Hepatocyte (in vitro differentiated cells): ENCODE measurements around the gene IKZF1. TPM values are rescaled to one million over a fixed set of nuclear protein-coding genes. Genes with fewer than 3 reads are reported as not detected.

Source experiments
- DNase-seq: peaks from one replicate; pipeline ENCODE4 v3.0.0-alpha.2; 2016; ENCODE audit warnings: low spot score
- H2AFZ ChIP-seq: fragments of 200-600 bp; sonication (generic); 2 replicates; pipeline ENCODE4 v1.6.0; 2016; ENCODE audit warnings: antibody characterized with exemption, mild to moderate bottlenecking
- H3K27ac ChIP-seq: fragments of 200-600 bp; sonication (generic); 2 replicates; pipeline ENCODE4 v1.5.1; 2016; ENCODE audit warnings: mild to moderate bottlenecking
- H3K27me3 ChIP-seq: fragments of 200-600 bp; sonication (generic); 2 replicates; pipeline ENCODE4 v1.6.1; 2016
- H3K36me3 ChIP-seq: fragments of 200-600 bp; sonication (generic); replicated peaks from 2 replicates; pipeline ENCODE4 v1.5.1; 2016; ENCODE audit warnings: low read depth; ENCODE audit not compliant: insufficient read depth
- H3K4me1 ChIP-seq: fragments of 200-600 bp; sonication (generic); 2 replicates; pipeline ENCODE4 v1.5.1; 2016; ENCODE audit warnings: mild to moderate bottlenecking, moderate library complexity; ENCODE audit not compliant: insufficient read depth
- H3K4me2 ChIP-seq: fragments of 200-600 bp; sonication (generic); 2 replicates; pipeline ENCODE4 v1.6.0; 2016
- H3K4me3 ChIP-seq: fragments of 200-600 bp; sonication (generic); 2 replicates; pipeline ENCODE4 v1.5.1; 2016; ENCODE audit warnings: mild to moderate bottlenecking
- H3K79me2 ChIP-seq: fragments of 200-600 bp; sonication (generic); 2 replicates; pipeline ENCODE4 v1.6.0; 2017; ENCODE audit warnings: mild to moderate bottlenecking
- H3K9me2 ChIP-seq: fragments of 200-600 bp; sonication (generic); replicated peaks from 2 replicates; pipeline ENCODE4 v1.6.0; 2017; ENCODE audit warnings: mild to moderate bottlenecking; ENCODE audit not compliant: insufficient read depth
- H3K9me3 ChIP-seq: fragments of 200-600 bp; sonication (generic); 2 replicates; pipeline ENCODE4 v1.5.1; 2016; ENCODE audit warnings: low read depth, mild to moderate bottlenecking
- H4K20me1 ChIP-seq: fragments of 200-600 bp; sonication (generic); 2 replicates; pipeline ENCODE4 v1.6.0; 2016; ENCODE audit warnings: mild to moderate bottlenecking; ENCODE audit not compliant: insufficient read depth, poor library complexity, severe bottlenecking
- CTCF ChIP-seq: fragments of 200-600 bp; sonication (generic); IDR thresholded peaks from 2 replicates; pipeline ENCODE4 v1.5.1; 2016; ENCODE audit warnings: antibody characterized with exemption, mild to moderate bottlenecking; ENCODE audit not compliant: poor library complexity
- EZH2 ChIP-seq: fragments of 200-600 bp; sonication (generic); IDR thresholded peaks from 2 replicates; pipeline ENCODE4 v1.6.1; 2016; ENCODE audit warnings: antibody characterized with exemption, mild to moderate bottlenecking, borderline replicate concordance
- EZH2phosphoT487 ChIP-seq: fragments of 200-600 bp; sonication (generic); IDR thresholded peaks from one replicate; pipeline ENCODE4 v1.6.1; 2018; ENCODE audit warnings: antibody characterized with exemption, mild to moderate bottlenecking, low read depth, moderate library complexity; ENCODE audit not compliant: unreplicated experiment, severe bottlenecking
- WGBS: methylation state at CpG from one replicate; pipeline ENCODE4 v1.1.6; 2016; ENCODE audit warnings: low lambda C conversion rate; ENCODE audit errors: missing lambda C conversion rate; 5-methylcytosine and 5-hydroxymethylcytosine counted together
- polyA plus RNA-seq: library from polyadenylated mRNA; unstranded; fragments of >200 nt; fragmentation: Nextera tagmentation; extraction: Ambion mirVana; gene quantifications from 2 replicates; pipeline ENCODE4 v1.2.1, GENCODE V29; 2016
- total RNA-seq: library from RNA; depleted of rRNA; stranded (reverse); fragments of >200 nt; gene quantifications from 2 replicates; pipeline ENCODE4 v1.2.3, GENCODE V29; 2014

Gene IKZF1
- total and polyA plus RNA-seq, 2 experiments from 2014 or later = 0.16 to 0.47 TPM

DNA sequence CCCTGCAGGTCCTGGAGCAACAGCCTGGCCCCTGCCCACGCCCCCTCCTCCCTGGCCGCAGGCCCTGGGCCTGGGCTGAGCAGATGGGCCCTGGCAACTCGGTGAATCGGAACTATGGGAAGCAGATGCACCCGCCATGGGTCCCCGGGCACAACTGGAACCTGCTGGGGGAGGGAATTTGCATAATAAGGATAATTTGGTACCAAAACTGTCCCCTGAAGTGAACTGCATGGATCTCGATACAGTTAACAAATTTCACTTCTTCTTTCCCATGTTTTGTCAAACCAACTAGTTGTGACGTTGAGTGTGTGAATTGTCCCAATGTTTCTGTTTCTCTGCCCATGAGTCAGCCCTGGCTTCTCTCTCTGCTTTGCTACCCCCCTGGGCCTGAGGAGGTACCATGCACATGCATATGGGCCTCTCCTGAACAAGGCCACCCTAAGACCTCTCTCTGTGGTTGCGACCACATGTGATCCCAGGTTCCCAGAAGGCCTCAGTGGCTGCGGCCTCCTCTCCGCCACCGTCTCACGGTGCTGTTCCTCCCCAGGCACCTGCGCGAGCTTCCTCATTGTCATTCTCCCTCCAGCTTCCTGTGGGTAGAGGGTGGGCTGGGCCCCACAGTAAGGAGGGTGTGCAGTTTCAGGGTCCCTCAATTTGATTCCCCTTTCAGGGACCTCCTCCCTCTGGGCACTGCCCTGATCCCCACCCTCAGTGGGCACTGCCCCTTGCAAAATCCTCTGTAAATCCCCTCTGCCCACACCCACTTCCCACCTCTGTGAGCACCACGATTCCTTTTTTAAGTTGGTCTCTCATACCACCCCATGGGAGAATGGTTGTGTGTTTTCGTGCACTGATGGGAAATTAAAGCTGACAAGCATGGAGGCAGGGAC, 105.6 kb downstream of the IKZF1 start:
- Histone ChIP-seq H3K36me3 (no peaks in the 10 kb centered on the region), H3K4me2 (no peak overlapping the region), H3K27ac (no peak overlapping the region), H3K4me3 (no peak overlapping the region), H4K20me1 (no peaks in the 10 kb centered on the region), H2AFZ (no peak overlapping the region), H3K9me3 (no peaks in the 10 kb centered on the region), H3K27me3 (peaks cover 11% of the 10 kb centered on the region), H3K9me2 (no peaks in the 10 kb centered on the region), H3K4me1 (no peaks in the 10 kb centered on the region), H3K79me2 (no peaks in the 10 kb centered on the region)
- no peak for TF ChIP-seq CTCF
- TF ChIP-seq EZH2phosphoT487 = no peak
- no peak for TF ChIP-seq EZH2
- 92% methylated on average over 17 of the region's 17 CpGs for WGBS
- no peak for DNase-seq

GRCh38 chr7:50411332-50411731, 106.8 kb downstream of the IKZF1 start:
- 94% methylated on average over 6 of the region's 6 CpGs for WGBS
- H3K36me3 ChIP-seq = no peaks in the 10 kb centered on the region
- H3K79me2 ChIP-seq = no peaks in the 10 kb centered on the region
- no peak overlapping the region for H3K4me2 ChIP-seq
- H4K20me1 ChIP-seq = no peaks in the 10 kb centered on the region
- H3K4me3 ChIP-seq = no peak overlapping the region
- no peaks in the 10 kb centered on the region for H3K9me3 ChIP-seq
- no peak for TF ChIP-seq EZH2phosphoT487
- no peak for TF ChIP-seq EZH2
- H3K9me2 ChIP-seq = no peaks in the 10 kb centered on the region
- no peak overlapping the region for H2AFZ ChIP-seq
- peaks cover 11% of the 10 kb centered on the region for H3K27me3 ChIP-seq
- no peak overlapping the region for H3K27ac ChIP-seq
- H3K4me1 ChIP-seq = no peaks in the 10 kb centered on the region
- no peak for DNase-seq

- no peaks in the 10 kb centered on the region for H3K36me3 ChIP-seq
- H3K4me2 ChIP-seq = no peak overlapping the region
- H3K4me3 ChIP-seq = no peak overlapping the region
- H2AFZ ChIP-seq = no peak overlapping the region
- no peaks in the 10 kb centered on the region for H4K20me1 ChIP-seq
- no peak for DNase-seq
- H3K79me2 ChIP-seq = no peaks in the 10 kb centered on the region
- H3K27me3 ChIP-seq = no peaks in the 10 kb centered on the region
- 77% methylated on average over 4 of the region's 4 CpGs for WGBS
- TF ChIP-seq CTCF (no peak), EZH2 (no peak), EZH2phosphoT487 (no peak)
- H3K9me2 ChIP-seq = no peaks in the 10 kb centered on the region
- no peaks in the 10 kb centered on the region for H3K4me1 ChIP-seq
- no peaks in the 10 kb centered on the region for H3K9me3 ChIP-seq
- no peak overlapping the region for H3K27ac ChIP-seq
Measured at GRCh38 chr7:50412973-50413372, 108.5 kb downstream of the IKZF1 start.

DNA sequence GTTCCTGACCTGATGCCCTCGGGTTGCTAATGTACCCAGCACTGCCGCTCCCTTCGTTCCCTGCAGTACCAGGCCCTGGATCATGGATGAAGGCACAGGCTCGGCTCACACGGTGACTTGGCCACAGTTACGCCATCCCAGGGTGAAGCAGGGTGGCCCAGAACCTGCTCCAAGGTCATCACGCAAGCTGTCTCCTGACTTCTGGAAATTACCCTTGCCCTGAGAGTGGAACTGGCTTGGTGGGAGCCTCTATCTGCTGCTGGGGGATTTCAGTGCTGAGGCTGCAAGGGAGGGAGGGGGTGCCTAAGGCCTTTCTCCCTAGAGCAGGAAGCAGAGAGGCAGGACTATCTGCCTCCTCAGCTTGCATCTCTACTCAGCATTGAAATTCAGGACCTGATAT, 109.0 kb downstream of the IKZF1 start:
- no peaks in the 10 kb centered on the region for H3K36me3 ChIP-seq
- DNase-seq = no peak
- H3K79me2 ChIP-seq = no peaks in the 10 kb centered on the region
- H4K20me1 ChIP-seq = no peaks in the 10 kb centered on the region
- WGBS = 87% methylated on average over 7 of the region's 7 CpGs
- no peaks in the 10 kb centered on the region for H3K9me3 ChIP-seq
- TF ChIP-seq EZH2 = no peak
- no peak for TF ChIP-seq EZH2phosphoT487
- no peak for TF ChIP-seq CTCF
- no peak overlapping the region for H2AFZ ChIP-seq
- H3K4me3 ChIP-seq = no peak overlapping the region
- H3K27me3 ChIP-seq = no peaks in the 10 kb centered on the region
- no peak overlapping the region for H3K4me2 ChIP-seq
- no peak overlapping the region for H3K27ac ChIP-seq
- H3K4me1 ChIP-seq = no peaks in the 10 kb centered on the region
- no peaks in the 10 kb centered on the region for H3K9me2 ChIP-seq
